GM23248 (cell line): ENCODE data around the gene FTH1.

Experiments
- EZH2 ChIP-seq: fragments of 200-600 bp; sonication (generic); IDR thresholded peaks from 2 replicates; pipeline ENCODE4 v1.6.1; 2018; ENCODE audit warnings: antibody characterized with exemption, mild to moderate bottlenecking; ENCODE audit not compliant: insufficient read depth, poor library complexity, severe bottlenecking
- EZH2phosphoT487 ChIP-seq: fragments of 200-600 bp; sonication (generic); IDR thresholded peaks from 2 replicates; pipeline ENCODE4 v1.6.1; 2018; ENCODE audit warnings: antibody characterized with exemption, moderate library complexity, mild to moderate bottlenecking, low read depth; ENCODE audit not compliant: insufficient read depth

DNA sequence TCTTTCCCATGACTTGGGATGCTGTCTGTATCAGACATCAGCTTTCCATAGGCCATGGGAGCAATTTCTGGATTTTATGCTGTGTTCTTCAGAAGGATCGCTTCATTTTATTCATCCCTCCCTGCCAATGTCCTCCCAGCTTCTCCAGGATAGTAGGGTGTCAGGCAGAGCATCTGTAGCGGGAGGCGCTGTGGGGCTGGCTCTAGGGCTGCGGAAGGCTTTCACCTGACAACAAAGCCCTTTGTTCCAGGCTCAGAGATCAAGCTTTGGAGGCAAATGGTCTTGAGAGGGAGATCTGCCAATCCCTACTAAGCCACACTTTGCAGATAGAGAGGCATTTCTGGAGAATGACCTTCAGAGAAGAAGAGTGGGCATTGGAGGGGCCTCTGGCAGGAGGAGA lies 29.5 kb upstream of the FTH1 start:
- TF ChIP-seq EZH2 (no peak), EZH2phosphoT487 (no peak)
